Adipocyte (in vitro differentiated cells): ENCODE results near the gene FHL1.
A peak's percentile ranks its signal among the peaks of the same experiment; 100 is the strongest.

Experiments used
- DNase-seq: peaks from one replicate; pipeline ENCODE4 v3.0.0-alpha.2; 2015; ENCODE audit warnings: low read depth
- H3K27me3 ChIP-seq: replicated peaks from 2 replicates; pipeline ENCODE4 v1.7.0; 2013; ENCODE audit warnings: mild to moderate bottlenecking, low read length, moderate library complexity; ENCODE audit not compliant: control insufficient read depth, insufficient read depth
- H3K36me3 ChIP-seq: 2 replicates; pipeline ENCODE4 v1.7.0; 2013; ENCODE audit warnings: low read length, mild to moderate bottlenecking, moderate library complexity; ENCODE audit not compliant: control insufficient read depth, insufficient read depth, severe bottlenecking
- H3K4me1 ChIP-seq: 2 replicates; pipeline ENCODE4 v1.7.0; 2013; ENCODE audit warnings: mild to moderate bottlenecking, low read length, moderate library complexity; ENCODE audit not compliant: control insufficient read depth, insufficient read depth
- H3K4me3 ChIP-seq: 2 replicates; pipeline ENCODE4 v1.7.0; 2013; ENCODE audit warnings: mild to moderate bottlenecking, low read length, moderate library complexity
- H3K9ac ChIP-seq: 2 replicates; pipeline ENCODE4 v1.7.0; 2013; ENCODE audit warnings: mild to moderate bottlenecking, low read length, moderate library complexity
- H3K9me3 ChIP-seq: 2 replicates; pipeline ENCODE4 v1.7.0; 2013; ENCODE audit warnings: mild to moderate bottlenecking, low read length, moderate library complexity; ENCODE audit not compliant: control insufficient read depth

The FHL1 gene

DNA sequence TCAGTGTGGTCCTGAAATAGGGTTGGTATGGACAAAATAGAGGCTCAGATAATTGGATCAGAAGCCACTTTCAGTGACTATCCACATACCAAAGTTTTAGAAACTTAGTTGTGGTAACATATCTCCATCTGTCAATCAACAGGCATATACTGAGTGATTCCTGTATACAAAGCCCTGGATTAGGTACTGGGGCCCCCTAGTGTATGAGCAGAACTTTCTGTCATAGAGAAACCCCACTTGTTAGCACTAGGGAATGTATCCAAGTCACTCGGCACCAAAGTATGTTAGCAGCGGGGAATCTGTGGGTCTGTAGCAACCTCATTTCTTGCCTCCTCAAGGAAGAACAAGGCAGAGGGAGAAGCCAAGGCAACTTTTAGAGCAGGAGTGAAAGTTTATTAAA lies 53.1 kb downstream of the FHL1 start:
- H3K4me1 ChIP-seq: peaks cover 76% of the 10 kb centered on the region
- no peaks in the 10 kb centered on the region for H3K27me3 ChIP-seq
- DNase-seq: peak; percentile 55
- no peaks in the 10 kb centered on the region for H3K36me3 ChIP-seq
- no peaks in the 10 kb centered on the region for H3K9me3 ChIP-seq
- no peak overlapping the region for H3K4me3 ChIP-seq
- H3K9ac ChIP-seq: peak overlapping the region; percentile 59

DNA sequence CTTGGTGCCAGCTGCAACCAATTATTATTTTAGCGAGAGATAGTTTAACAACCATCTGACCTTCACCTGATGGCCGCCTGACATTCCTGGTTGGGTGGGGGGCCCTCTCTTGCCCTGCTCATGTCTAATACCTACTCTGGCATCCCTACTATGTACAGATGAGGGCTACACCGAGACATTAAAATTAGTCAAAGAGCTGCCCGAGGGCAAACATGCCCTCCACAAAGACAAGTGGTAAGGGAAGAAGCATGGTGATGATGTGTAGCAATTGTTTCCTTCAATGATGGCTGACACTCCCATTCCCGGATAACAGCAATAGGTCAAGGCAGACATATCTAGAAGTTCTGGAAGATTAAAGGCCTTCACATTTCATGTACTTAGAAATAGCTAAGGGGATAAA lies 54.3 kb downstream of the FHL1 start:
- peaks cover 67% of the 10 kb centered on the region for H3K4me1 ChIP-seq
- H3K9me3 ChIP-seq: no peaks in the 10 kb centered on the region
- no peaks in the 10 kb centered on the region for H3K27me3 ChIP-seq
- no peak overlapping the region for H3K4me3 ChIP-seq
- H3K36me3 ChIP-seq: peaks cover 6% of the 10 kb centered on the region
- no peak for DNase-seq
- peak overlapping the region; percentile 59 for H3K9ac ChIP-seq

DNA sequence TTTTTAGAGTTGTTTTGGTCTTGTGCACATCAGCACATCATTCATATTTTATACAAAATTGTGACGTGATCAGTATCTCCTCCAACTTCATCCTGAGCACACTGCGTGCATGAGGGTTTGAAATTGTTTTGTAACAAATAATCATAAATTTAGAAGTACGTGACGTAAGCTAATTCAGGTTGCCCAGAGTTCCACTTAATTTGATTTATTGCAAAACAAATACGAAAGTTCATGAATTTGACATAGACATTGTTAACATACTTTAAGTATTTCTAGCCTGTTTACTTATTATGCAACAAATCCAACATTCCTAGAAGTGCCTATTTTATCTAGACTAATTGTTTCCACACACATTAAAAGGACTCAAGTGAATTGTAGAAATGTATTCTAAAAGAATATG lies 55.6 kb downstream of the FHL1 start:
- no peaks in the 10 kb centered on the region for H3K27me3 ChIP-seq
- H3K9me3 ChIP-seq: no peaks in the 10 kb centered on the region
- DNase-seq: peak; percentile 71
- peak overlapping the region; percentile 92 for H3K9ac ChIP-seq
- no peak overlapping the region for H3K4me3 ChIP-seq
- peaks cover 69% of the 10 kb centered on the region for H3K4me1 ChIP-seq
- peaks cover 19% of the 10 kb centered on the region for H3K36me3 ChIP-seq

DNA sequence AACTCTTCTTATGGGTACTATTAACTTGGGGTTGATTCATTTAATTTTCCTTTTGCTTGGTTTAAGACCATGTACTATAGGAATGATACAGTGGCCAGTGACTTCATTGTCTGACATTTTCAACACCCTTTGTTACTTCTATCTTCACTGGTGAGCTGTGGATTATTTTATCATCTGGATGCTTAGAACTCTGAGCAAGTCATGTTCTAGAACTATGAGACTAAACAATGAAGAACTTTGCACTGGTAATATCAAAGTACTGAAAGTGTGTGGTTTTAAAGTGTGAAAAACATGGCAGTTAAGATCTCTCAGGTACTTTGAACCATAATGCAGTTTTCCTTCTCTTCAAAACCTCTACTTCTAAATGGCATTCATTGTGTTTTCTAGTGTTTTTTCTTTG lies 56.1 kb downstream of the FHL1 start:
- no peaks in the 10 kb centered on the region for H3K9me3 ChIP-seq
- H3K4me3 ChIP-seq: peak overlapping the region; percentile 42
- H3K36me3 ChIP-seq: peaks cover 24% of the 10 kb centered on the region
- H3K4me1 ChIP-seq: peaks cover 75% of the 10 kb centered on the region
- H3K9ac ChIP-seq: peak overlapping the region; percentile 92
- H3K27me3 ChIP-seq: no peaks in the 10 kb centered on the region
- DNase-seq: no peak

DNA sequence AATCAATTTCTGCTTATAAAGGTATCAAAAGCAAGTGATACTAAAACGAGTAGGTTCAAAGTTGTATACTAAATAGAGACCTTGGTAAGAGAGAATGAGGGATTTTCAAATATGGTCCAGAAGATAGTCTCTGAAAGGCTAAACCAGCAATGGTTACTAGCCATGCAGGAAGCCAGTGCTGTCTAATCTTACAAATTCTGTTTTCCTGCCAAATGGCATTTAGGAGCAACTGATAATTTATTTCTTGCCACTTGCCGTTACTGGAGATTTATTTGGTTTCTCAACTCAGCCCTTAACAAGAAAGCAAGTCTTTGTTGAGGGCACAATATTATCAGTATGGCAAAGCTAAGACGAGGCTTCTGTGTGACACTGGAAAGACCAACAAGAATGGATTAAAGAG lies 56.6 kb downstream of the FHL1 start:
- H3K27me3 ChIP-seq: no peaks in the 10 kb centered on the region
- H3K4me1 ChIP-seq: peaks cover 77% of the 10 kb centered on the region
- peak overlapping the region; percentile 83 for H3K4me3 ChIP-seq
- H3K9me3 ChIP-seq: no peaks in the 10 kb centered on the region
- no peak for DNase-seq
- peaks cover 26% of the 10 kb centered on the region for H3K36me3 ChIP-seq
- peak overlapping the region; percentile 92 for H3K9ac ChIP-seq

DNA sequence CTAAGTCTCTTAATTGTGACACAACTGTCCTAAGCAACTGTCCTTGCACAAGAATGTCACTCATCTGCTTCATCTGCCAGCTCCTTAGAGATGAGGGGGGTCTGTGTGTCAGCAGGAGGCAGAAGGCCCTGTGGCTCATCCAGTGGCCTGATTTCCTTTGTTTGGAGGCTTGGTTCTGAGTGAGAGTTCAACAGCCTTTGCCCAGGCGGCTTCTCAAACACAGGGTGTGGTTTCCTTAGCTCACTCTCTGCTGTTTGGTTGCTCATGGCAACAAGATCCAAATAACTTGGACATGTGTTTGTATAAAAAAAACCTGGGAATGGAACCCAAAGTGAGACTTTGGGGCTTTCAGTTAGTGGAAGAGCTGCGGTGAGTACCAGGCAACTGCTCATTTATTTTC lies 57.2 kb downstream of the FHL1 start:
- no peaks in the 10 kb centered on the region for H3K27me3 ChIP-seq
- H3K9me3 ChIP-seq: no peaks in the 10 kb centered on the region
- peaks cover 76% of the 10 kb centered on the region for H3K4me1 ChIP-seq
- peak overlapping the region; percentile 83 for H3K4me3 ChIP-seq
- DNase-seq: peak; percentile 70
- peak overlapping the region; percentile 92 for H3K9ac ChIP-seq
- H3K36me3 ChIP-seq: peaks cover 30% of the 10 kb centered on the region

DNA sequence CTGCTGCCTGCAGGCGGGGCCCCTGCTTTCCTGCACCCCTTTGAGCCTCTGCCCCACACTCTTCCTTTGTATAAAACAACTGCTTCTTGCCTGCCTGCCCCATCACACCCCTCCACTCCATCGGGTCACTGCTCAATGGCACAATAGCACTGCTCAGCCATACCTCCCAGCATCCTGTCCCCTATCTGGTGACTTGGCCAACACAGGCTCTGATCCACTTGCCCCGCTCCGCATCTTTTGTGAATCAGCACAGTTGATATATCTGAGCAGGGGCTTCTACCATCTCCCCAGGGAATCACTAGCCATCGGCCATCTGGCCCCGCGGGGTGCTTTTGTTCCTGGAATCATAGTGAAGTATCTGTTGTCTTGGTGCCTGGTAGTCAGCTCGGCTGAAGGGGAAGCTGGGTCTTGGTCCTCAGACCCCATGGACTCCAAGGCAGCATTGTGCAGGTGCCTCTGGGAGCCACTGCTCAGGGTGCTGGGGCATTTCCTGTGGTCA lies 58.6 kb downstream of the FHL1 start:
- no peaks in the 10 kb centered on the region for H3K27me3 ChIP-seq
- H3K9ac ChIP-seq: peak overlapping the region; percentile 92
- H3K9me3 ChIP-seq: no peaks in the 10 kb centered on the region
- no peak for DNase-seq
- peaks cover 40% of the 10 kb centered on the region for H3K36me3 ChIP-seq
- peak overlapping the region; percentile 83 for H3K4me3 ChIP-seq
- H3K4me1 ChIP-seq: peaks cover 72% of the 10 kb centered on the region

DNA sequence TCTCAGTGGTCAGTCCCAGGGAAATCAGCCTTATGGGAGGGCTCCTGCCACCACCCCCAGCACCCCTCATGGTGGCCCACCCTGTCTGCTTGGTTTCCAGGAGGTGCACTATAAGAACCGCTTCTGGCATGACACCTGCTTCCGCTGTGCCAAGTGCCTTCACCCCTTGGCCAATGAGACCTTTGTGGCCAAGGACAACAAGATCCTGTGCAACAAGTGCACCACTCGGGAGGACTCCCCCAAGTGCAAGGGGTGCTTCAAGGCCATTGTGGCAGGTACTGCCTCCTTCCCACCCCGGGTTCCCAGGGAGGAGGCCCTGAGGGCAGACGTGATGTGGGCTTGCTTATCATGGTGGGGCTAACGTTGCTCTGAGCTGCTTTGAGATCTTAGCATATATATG lies 59.6 kb downstream of the FHL1 start:
- Histone ChIP-seq H3K9me3 (no peaks in the 10 kb centered on the region), H3K9ac (peak overlapping the region; percentile 92), H3K4me1 (peaks cover 68% of the 10 kb centered on the region), H3K27me3 (no peaks in the 10 kb centered on the region), H3K4me3 (peak overlapping the region; percentile 83), H3K36me3 (peaks cover 49% of the 10 kb centered on the region)
- no peak for DNase-seq

DNA sequence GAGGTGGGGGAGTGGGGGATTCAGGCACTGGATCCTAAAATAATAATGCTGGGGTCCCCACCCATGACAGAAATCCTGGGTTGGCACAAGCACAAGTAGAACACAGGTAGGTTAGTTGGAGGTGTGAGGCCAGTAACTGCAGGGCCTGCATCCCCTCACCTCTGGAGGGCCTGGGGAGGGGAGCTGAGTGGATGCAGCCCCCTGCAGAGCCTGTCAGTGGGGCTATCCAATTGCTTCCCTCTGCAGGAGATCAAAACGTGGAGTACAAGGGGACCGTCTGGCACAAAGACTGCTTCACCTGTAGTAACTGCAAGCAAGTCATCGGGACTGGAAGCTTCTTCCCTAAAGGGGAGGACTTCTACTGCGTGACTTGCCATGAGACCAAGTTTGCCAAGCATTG lies 60.2 kb downstream of the FHL1 start:
- Histone ChIP-seq H3K4me3 (peak overlapping the region; percentile 83), H3K9ac (peak overlapping the region; percentile 92), H3K36me3 (peaks cover 49% of the 10 kb centered on the region), H3K4me1 (peaks cover 66% of the 10 kb centered on the region), H3K9me3 (no peaks in the 10 kb centered on the region), H3K27me3 (no peaks in the 10 kb centered on the region)
- no peak for DNase-seq

DNA sequence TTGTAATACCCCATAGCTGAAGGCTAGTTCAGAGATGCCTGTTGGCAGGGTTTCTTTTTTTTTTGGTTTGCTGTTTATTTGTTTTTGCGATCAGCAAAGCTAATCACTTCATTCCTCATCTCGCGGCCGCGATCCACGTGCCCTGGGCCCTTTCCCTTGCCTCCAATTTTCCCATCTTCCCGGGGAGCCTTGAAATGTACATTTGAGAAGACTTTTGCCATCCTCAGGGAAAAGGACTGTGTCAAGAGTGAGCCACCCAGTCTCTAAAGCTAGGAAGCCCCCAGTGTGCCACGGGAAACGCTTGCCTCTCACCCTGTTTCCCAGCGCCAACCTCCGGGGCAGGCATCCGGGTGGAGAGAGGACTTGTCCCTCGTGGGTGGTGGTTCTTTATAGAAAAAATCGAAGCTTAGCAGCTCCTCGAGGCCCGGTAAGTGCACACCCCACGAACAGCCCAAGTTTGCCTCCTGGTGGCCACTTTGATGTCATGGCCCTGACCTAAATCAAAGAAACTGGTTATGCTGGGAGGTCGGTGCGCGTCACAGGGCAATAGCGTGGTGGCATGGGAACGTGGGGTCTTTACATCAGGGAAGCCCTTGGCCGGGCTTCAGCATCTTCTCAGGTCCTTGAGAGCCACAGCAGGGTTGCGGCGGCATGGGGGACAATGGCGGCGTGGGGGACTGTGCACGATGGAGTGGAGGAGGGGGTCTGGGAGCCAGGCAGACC lies 61.8 kb downstream of the FHL1 start:
- Histone ChIP-seq H3K27me3 (no peaks in the 10 kb centered on the region), H3K4me1 (peaks cover 65% of the 10 kb centered on the region), H3K9ac (peak overlapping the region; percentile 84), H3K4me3 (peak overlapping the region; percentile 45), H3K36me3 (peaks cover 49% of the 10 kb centered on the region), H3K9me3 (no peaks in the 10 kb centered on the region)
- DNase-seq: peak; percentile 57

DNA sequence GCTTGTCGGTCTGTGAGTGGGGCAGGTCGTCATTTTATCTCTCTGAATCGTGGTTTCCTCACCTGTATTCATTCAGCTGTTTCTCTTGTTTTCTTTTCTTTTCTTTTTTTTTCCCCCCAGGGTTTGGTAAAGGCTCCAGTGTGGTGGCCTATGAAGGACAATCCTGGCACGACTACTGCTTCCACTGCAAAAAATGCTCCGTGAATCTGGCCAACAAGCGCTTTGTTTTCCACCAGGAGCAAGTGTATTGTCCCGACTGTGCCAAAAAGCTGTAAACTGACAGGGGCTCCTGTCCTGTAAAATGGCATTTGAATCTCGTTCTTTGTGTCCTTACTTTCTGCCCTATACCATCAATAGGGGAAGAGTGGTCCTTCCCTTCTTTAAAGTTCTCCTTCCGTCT lies 62.4 kb downstream of the FHL1 start:
- Histone ChIP-seq H3K27me3 (no peaks in the 10 kb centered on the region), H3K9ac (peak overlapping the region; percentile 84), H3K4me3 (no peak overlapping the region), H3K4me1 (peaks cover 65% of the 10 kb centered on the region), H3K36me3 (peaks cover 49% of the 10 kb centered on the region), H3K9me3 (no peaks in the 10 kb centered on the region)
- DNase-seq: no peak

DNA sequence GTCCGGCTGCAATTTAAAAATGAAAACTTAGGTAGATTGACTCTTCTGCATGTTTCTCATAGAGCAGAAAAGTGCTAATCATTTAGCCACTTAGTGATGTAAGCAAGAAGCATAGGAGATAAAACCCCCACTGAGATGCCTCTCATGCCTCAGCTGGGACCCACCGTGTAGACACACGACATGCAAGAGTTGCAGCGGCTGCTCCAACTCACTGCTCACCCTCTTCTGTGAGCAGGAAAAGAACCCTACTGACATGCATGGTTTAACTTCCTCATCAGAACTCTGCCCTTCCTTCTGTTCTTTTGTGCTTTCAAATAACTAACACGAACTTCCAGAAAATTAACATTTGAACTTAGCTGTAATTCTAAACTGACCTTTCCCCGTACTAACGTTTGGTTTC lies 62.9 kb downstream of the FHL1 start:
- Histone ChIP-seq H3K27me3 (no peaks in the 10 kb centered on the region), H3K4me3 (no peak overlapping the region), H3K9me3 (no peaks in the 10 kb centered on the region), H3K9ac (peak overlapping the region; percentile 84), H3K4me1 (peaks cover 67% of the 10 kb centered on the region), H3K36me3 (peaks cover 49% of the 10 kb centered on the region)
- DNase-seq: no peak
